ENCODE measurements around the gene RSPO3.
"Not testable (repeated sequence)": the region's sequence is repeated elsewhere in the genome, so short reads cannot be mapped to it uniquely, and the experiment has no call there.

Gene RSPO3

DNA sequence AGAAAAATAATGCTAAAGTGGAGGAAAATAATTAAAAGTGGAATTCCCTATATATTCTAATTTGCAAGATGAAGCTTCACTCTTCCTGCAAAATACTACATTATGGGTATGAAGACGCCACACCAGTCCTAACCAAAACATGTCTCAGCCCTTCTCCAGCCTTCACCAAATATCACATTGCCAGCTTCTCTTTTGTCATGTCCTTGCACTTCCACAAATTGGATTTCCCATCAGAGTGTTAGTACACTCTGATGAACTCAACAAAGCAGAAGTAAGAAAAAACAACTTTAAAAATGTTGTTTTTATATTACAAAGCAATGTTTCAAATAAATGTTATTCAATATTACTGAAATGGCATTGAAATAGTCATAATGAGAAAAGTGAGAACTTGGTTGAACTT lies 85.8 kb downstream of the RSPO3 start:
- no peaks in the 10 kb centered on the region for H3K4me1 ChIP-seq (ENCODE audit: insufficient read depth, low read length)
- no peak overlapping the region for H2AFZ ChIP-seq (ENCODE audit: low read depth, low read length)
- no peak overlapping the region for H3K4me3 ChIP-seq (ENCODE audit: low read length)
- no peaks in the 10 kb centered on the region for H3K9me3 ChIP-seq (ENCODE audit: low read length)
- H3K36me3 ChIP-seq (ENCODE audit: insufficient read depth, low read length), result no peaks in the 10 kb centered on the region
- no peaks in the 10 kb centered on the region for H3K27me3 ChIP-seq (ENCODE audit: insufficient read depth, low read length)

DNA sequence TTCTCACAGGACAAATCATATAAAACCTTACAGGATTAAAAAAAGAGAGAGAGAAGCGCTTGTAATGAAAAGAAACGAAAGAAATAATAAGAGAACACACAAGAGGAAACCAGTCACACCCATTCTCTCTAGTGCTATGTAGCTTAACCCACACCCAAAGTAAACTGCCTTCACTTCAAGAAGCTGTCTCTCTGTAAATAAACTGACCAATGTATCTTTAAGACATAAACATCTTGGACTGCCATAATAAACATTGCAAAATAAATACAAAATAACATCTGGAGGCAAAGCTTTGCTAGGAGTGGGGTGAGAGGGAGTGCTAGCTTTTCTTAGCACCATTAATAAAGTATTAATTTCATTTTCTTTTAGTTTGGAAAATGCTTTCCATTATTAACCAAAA lies 86.6 kb downstream of the RSPO3 start:
- Histone ChIP-seq H3K4me3 (ENCODE audit: low read length) (no peak overlapping the region), H3K27me3 (ENCODE audit: insufficient read depth, low read length) (no peaks in the 10 kb centered on the region), H2AFZ (ENCODE audit: low read depth, low read length) (no peak overlapping the region)

DNA sequence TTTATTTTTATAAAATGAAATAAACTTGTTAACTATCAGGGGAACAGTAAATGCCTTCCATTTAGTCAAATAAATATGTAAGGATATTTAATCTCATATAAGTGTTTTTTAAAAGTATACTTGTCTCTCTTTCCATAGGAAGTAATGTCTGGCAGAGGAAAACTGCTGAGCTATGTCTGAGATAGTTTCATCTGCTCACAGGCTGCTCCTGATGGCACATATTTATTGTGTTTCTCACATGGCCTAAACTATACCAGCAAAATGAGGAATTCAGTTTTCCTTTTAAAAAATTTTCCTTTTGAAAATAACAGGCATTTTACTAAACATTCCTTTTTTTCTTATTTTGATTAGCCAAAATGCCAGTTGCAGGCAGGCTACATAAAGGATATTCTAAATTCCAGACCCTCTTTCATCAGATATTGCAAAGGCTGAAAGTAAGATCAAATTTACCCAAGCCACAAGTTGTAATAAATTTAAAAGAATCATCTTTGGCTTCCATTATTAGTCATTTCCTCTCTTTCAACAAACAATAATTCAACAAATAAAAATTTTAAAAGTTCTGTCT lies 88.1 kb downstream of the RSPO3 start:
- Histone ChIP-seq H3K27me3 (ENCODE audit: insufficient read depth, low read length) (no peaks in the 10 kb centered on the region), H3K9me3 (ENCODE audit: low read length) (no peaks in the 10 kb centered on the region), H3K4me3 (ENCODE audit: low read length) (no peak overlapping the region), H3K4me1 (ENCODE audit: insufficient read depth, low read length) (no peaks in the 10 kb centered on the region), H3K36me3 (ENCODE audit: insufficient read depth, low read length) (no peaks in the 10 kb centered on the region), H2AFZ (ENCODE audit: low read depth, low read length) (no peak overlapping the region)

More for the DNA sequence above, 86.6 kb downstream of the RSPO3 start:
- H3K36me3 ChIP-seq (ENCODE audit: insufficient read depth, low read length), result no peaks in the 10 kb centered on the region
- no peaks in the 10 kb centered on the region for H3K9me3 ChIP-seq (ENCODE audit: low read length)
- H3K4me1 ChIP-seq (ENCODE audit: insufficient read depth, low read length), result no peaks in the 10 kb centered on the region

DNA sequence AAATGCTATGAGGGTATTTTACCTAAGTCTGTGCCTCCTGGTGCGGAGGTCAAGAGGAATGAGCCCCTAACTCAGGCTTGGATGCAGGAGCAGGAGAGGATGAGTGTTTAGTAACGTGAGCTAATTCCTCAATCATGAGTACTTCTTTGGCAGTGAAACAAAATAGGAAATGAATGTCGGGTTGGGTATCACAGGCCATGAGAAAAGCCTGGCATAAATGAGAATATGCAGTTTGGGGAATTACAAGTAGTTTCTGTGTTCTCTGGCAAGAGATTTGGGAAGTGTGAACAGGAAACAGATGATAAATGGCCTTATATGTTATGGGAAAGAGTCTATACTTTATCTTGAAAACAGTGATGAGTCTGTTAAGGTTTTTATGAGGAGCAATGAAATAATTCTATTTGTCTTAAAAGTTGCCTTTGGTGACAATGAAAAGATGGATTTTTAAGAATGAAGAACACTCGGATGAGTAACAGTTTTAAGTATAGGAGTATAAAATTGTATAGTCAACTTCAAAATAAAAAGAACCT lies 89.2 kb downstream of the RSPO3 start:
- Histone ChIP-seq H2AFZ (ENCODE audit: low read depth, low read length) (no peak overlapping the region), H3K27me3 (ENCODE audit: insufficient read depth, low read length) (no peaks in the 10 kb centered on the region), H3K9me3 (ENCODE audit: low read length) (no peaks in the 10 kb centered on the region), H3K4me3 (ENCODE audit: low read length) (no peak overlapping the region), H3K4me1 (ENCODE audit: insufficient read depth, low read length) (no peaks in the 10 kb centered on the region), H3K36me3 (ENCODE audit: insufficient read depth, low read length) (no peaks in the 10 kb centered on the region)

DNA sequence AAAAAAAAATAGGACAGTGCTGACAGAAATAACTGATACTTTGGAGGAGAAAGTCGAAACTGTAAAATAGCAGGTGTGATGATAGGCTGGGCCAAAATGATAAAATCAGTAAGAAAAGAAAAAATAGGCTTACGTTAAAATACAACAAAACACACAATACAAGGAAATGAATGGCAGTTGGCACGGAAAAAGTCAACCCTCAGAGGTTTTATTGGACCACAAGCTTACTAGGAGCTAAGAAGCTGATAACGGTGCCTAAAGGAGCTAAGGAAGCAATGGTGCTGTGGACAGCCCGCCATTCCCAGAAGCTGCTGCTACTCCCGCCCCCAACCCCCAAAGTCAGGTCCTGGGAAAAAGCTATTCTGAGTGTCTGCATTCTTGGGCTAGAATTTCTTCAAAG lies 92.3 kb downstream of the RSPO3 start:
- Histone ChIP-seq H2AFZ (ENCODE audit: low read depth, low read length) (no peak overlapping the region), H3K4me1 (ENCODE audit: insufficient read depth, low read length) (no peaks in the 10 kb centered on the region), H3K9me3 (ENCODE audit: low read length) (no peaks in the 10 kb centered on the region), H3K27me3 (ENCODE audit: insufficient read depth, low read length) (no peaks in the 10 kb centered on the region), H3K36me3 (ENCODE audit: insufficient read depth, low read length) (no peaks in the 10 kb centered on the region), H3K4me3 (ENCODE audit: low read length) (no peak overlapping the region)

DNA sequence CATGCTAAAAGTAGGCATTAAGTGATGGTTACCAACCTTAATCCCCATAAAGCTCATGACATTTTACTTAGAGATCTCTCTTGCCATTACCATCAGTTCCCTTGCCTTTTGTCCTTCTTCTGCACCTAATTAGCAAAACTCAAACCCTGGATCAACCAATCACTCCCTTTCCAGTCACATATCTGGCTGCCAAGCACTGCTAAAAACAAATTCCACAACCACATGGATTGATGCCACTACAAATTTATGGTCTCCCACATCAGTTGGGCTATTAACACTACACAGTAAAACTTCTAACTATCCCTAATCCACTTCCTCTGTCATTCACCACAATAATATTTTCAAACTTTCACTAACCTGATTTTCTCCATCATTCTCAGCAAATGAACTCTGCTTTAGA lies 93.9 kb downstream of the RSPO3 start:
- H3K4me1 ChIP-seq (ENCODE audit: insufficient read depth, low read length), result no peaks in the 10 kb centered on the region
- H3K27me3 ChIP-seq (ENCODE audit: insufficient read depth, low read length), result no peaks in the 10 kb centered on the region
- H3K36me3 ChIP-seq (ENCODE audit: insufficient read depth, low read length), result no peaks in the 10 kb centered on the region
- H3K9me3 ChIP-seq (ENCODE audit: low read length), result no peaks in the 10 kb centered on the region
- H3K4me3 ChIP-seq (ENCODE audit: low read length), result no peak overlapping the region
- H2AFZ ChIP-seq (ENCODE audit: low read depth, low read length), result no peak overlapping the region

DNA sequence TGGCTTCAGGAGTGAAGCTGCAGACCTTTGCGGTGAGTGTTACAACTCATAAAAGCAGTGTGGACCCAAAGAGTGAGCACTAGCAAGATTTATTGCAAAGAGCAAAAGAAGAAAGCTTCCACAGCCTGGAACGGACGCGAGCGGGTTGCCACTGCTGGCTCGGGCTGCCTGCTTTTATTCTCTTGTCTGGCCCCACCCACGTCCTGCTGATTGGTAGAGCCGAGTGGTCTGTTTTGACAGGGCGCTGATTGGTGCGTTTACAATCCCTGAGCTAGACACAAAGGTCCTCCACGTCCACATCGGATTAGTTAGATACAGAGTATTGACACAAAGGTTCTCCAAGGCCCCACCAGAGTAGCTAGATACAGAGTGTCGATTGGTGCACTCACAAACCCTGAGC lies 95.6 kb downstream of the RSPO3 start:
- not testable (repeated sequence) for H2AFZ ChIP-seq (ENCODE audit: low read depth, low read length); H3K4me1 ChIP-seq (ENCODE audit: insufficient read depth, low read length); H3K36me3 ChIP-seq (ENCODE audit: insufficient read depth, low read length); H3K4me3 ChIP-seq (ENCODE audit: low read length); H3K27me3 ChIP-seq (ENCODE audit: insufficient read depth, low read length); H3K9me3 ChIP-seq (ENCODE audit: low read length)

DNA sequence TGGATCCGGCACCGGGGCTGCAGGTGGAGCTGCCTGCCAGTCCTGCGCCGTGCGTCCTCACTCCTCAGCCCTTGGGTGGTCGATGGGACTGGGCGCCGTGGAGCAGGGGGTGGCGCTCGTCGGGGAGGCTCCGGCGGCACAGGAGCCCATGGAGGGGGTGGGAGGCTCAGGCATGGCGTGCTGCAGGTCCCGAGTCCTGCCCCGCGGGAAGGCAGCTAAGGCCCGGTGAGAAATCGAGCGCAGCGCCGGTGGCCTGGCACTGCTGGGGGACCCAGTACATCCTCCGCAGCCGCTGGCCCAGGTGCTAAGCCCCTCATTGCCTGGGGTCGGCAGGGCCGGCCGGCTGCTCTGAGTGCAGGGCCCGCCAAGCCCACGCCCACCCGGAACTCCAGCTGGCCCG lies 96.1 kb downstream of the RSPO3 start:
- not testable (repeated sequence) for H3K9me3 ChIP-seq (ENCODE audit: low read length); H3K4me3 ChIP-seq (ENCODE audit: low read length); H2AFZ ChIP-seq (ENCODE audit: low read depth, low read length); H3K36me3 ChIP-seq (ENCODE audit: insufficient read depth, low read length); H3K4me1 ChIP-seq (ENCODE audit: insufficient read depth, low read length); H3K27me3 ChIP-seq (ENCODE audit: insufficient read depth, low read length)

DNA sequence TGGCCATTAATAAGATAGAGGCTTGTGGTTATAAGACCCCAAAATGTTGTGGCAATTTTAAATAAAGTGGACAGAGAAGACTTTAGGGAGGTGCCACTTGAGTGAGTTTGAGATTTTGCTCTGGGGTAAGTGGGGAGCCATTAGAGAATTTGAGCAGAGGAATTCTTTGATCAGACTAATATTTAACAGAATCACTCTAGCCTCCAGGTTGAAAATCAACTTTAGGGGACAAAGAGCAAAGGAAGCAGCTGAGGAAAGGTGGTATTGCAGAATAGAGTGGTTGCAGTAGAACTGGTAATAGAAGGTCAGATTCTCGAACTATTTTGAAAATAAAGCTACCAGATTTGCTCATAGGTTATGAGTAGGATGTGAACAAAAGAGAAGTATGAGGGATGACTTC lies 97.5 kb downstream of the RSPO3 start:
- Histone ChIP-seq H3K27me3 (ENCODE audit: insufficient read depth, low read length) (no peaks in the 10 kb centered on the region), H3K36me3 (ENCODE audit: insufficient read depth, low read length) (no peaks in the 10 kb centered on the region), H3K4me3 (ENCODE audit: low read length) (no peak overlapping the region), H3K9me3 (ENCODE audit: low read length) (no peaks in the 10 kb centered on the region), H2AFZ (ENCODE audit: low read depth, low read length) (no peak overlapping the region), H3K4me1 (ENCODE audit: insufficient read depth, low read length) (no peaks in the 10 kb centered on the region)

DNA sequence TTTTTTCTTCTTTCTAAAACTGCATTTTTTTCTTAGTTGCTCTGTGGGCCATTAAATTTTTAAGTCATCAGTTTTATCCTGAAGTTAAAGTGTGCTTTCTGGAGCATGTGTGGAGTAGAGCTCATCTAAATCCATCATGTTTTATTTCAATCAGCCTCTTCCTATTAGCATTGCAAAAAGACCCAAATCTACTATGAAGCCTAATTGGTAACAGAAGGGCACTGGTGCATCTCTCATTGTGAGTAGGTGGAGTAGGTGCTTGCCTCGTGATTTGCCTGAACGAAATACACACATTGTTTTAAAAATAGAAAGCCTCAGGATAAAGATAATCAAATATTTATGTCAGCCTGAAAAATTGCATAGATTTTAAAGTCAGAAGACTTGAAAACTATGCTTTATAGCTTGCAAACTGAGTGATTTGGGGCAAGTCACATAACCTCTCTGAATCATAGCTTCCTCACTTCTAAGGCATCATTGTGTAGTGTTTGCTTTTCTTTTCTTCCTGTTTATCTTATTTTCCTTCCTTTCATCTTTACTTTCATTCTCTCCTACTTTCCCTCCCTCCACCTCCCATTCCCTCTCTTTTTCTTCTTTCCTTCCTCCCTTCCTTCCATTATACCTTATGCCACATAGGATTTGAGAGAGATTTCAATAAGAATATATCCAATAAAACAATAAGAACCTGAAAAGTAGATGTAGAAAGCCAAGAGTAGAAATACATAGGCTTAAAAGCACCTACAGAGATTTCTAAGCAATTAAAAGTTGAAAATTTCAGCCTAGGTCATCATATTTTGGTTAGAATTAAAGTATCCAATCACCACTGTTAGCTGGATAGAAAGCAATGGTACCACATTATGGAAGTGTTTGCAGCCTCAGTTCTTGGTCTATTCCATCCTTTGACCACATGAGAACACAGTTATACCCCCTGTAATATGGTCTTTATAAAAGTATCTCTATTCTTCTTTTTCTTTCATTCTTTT lies 98.6 kb downstream of the RSPO3 start:
- Histone ChIP-seq H3K4me1 (ENCODE audit: insufficient read depth, low read length) (no peaks in the 10 kb centered on the region), H2AFZ (ENCODE audit: low read depth, low read length) (no peak overlapping the region), H3K9me3 (ENCODE audit: low read length) (no peaks in the 10 kb centered on the region), H3K27me3 (ENCODE audit: insufficient read depth, low read length) (no peaks in the 10 kb centered on the region), H3K36me3 (ENCODE audit: insufficient read depth, low read length) (no peaks in the 10 kb centered on the region), H3K4me3 (ENCODE audit: low read length) (no peak overlapping the region)

DNA sequence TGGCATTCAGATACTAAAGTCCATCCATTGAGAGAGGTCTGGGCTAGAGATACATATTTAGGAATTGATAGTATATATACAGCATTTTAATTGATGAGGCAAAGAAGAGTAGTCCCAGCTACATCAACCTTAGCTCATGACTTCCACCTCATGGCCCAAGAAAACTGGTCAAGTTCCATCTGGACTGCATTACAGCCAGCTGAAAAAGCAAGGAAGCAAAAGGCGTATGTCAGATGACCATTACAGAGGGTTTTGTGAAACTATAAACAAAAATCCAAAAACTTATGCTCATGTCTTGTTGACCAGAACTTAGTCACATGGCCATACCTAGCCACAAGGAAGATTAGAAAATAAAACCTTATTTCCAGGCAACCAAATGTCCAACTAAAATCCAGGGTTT lies 101.4 kb downstream of the RSPO3 start:
- H3K36me3 ChIP-seq (ENCODE audit: insufficient read depth, low read length), result no peaks in the 10 kb centered on the region
- no peaks in the 10 kb centered on the region for H3K9me3 ChIP-seq (ENCODE audit: low read length)
- H3K27me3 ChIP-seq (ENCODE audit: insufficient read depth, low read length), result no peaks in the 10 kb centered on the region
- H3K4me3 ChIP-seq (ENCODE audit: low read length), result no peak overlapping the region
- H2AFZ ChIP-seq (ENCODE audit: low read depth, low read length), result no peak overlapping the region
- no peaks in the 10 kb centered on the region for H3K4me1 ChIP-seq (ENCODE audit: insufficient read depth, low read length)

DNA sequence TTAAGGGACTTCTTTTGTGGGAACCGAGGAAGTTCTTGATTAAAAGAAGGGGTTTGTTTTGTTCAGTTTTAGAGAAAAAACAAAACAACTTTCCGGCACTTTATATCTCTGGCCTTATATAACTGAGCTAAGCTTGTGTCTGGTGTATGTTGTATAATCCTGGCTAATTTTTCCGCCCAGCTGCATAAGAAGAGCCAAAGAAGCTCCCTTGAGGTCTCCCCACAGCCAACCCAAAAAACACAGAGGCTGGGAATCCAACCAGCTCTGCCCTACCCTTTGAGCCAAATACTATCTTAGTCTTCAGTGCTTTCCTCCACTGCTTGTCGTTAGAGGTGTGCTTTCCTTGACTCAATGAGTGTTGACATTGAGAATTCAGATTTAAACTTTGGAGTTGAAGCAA lies 102.7 kb downstream of the RSPO3 start:
- Histone ChIP-seq H3K9me3 (ENCODE audit: low read length) (no peaks in the 10 kb centered on the region), H2AFZ (ENCODE audit: low read depth, low read length) (no peak overlapping the region), H3K27me3 (ENCODE audit: insufficient read depth, low read length) (no peaks in the 10 kb centered on the region), H3K4me1 (ENCODE audit: insufficient read depth, low read length) (no peaks in the 10 kb centered on the region), H3K4me3 (ENCODE audit: low read length) (no peak overlapping the region), H3K36me3 (ENCODE audit: insufficient read depth, low read length) (no peaks in the 10 kb centered on the region)

DNA sequence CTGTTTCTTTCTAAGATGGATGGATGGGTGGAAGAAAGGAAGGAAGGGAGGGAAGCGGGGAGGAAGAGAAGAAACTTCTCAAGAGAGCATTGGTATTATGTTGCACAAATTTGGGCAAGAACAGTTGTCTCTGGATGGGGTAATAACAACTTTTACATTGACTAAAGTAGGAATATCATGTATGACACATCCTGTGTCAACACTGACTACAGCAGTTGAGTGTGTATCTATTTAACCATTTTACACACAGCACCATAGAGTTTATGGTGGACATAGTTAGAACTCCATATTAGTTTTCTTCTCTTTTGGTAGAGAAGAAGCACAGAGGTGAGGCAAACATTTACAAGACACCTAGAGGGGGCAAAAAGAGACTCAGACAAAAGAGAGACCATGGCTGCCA lies 103.9 kb downstream of the RSPO3 start:
- Histone ChIP-seq H3K27me3 (ENCODE audit: insufficient read depth, low read length) (no peaks in the 10 kb centered on the region), H3K4me1 (ENCODE audit: insufficient read depth, low read length) (no peaks in the 10 kb centered on the region), H2AFZ (ENCODE audit: low read depth, low read length) (no peak overlapping the region), H3K9me3 (ENCODE audit: low read length) (no peaks in the 10 kb centered on the region), H3K36me3 (ENCODE audit: insufficient read depth, low read length) (no peaks in the 10 kb centered on the region), H3K4me3 (ENCODE audit: low read length) (no peak overlapping the region)

Data from neuron (in vitro differentiated cells).